Tibial nerve (tissue), 4 donors: ENCODE results near the gene PPM1G. TPM values are rescaled to one million over a fixed set of nuclear protein-coding genes. Genes with fewer than 3 reads are reported as not detected.

ENCODE experiments used
- DNase-seq, 2 donors: peaks; one replicate each; pipeline ENCODE4 v3.0.0-alpha.2; 2019; ENCODE audit warnings: low spot score in 2 of 2
- H3K27ac ChIP-seq, 4 donors: fragments of 200-600 bp; sonication (generic) in 3 of 4; one replicate each; pipeline ENCODE4 v1.5.1; 2017 to 2019; ENCODE audit warnings: mild to moderate bottlenecking in 1 of 4
- H3K27me3 ChIP-seq, 2 donors: fragments of 200-600 bp; sonication (generic) in 1 of 2; one replicate each; pipeline versions ENCODE4 v1.5.1 to v1.6.0; 2017 to 2019
- H3K36me3 ChIP-seq, 3 donors: fragments of 200-600 bp; sonication (generic); one replicate each; pipeline ENCODE4 v1.5.1; 2018 to 2019
- H3K4me1 ChIP-seq, 4 donors: fragments of 200-600 bp; sonication (generic) in 3 of 4; one replicate each; pipeline ENCODE4 v1.5.1; 2017 to 2019
- H3K4me3 ChIP-seq, 4 donors: fragments of 200-600 bp; sonication (generic) in 3 of 4; one replicate each; pipeline ENCODE4 v1.5.1; 2017 to 2019; ENCODE audit warnings: mild to moderate bottlenecking in 1 of 4, moderate library complexity in 1 of 4
- H3K9me3 ChIP-seq, 4 donors: fragments of 200-600 bp; sonication (generic) in 3 of 4; one replicate each; pipeline ENCODE4 v1.5.1; 2017 to 2019
- EP300 ChIP-seq, 2 donors: sonication (generic); formaldehyde crosslinking; IDR thresholded peaks; one replicate each; pipeline ENCODE4 v1.6.1; 2017; ENCODE audit warnings: antibody characterized with exemption in 2 of 2, mild to moderate bottlenecking in 1 of 2
- POLR2A ChIP-seq, 2 donors: fragments of 450-650 bp; IDR thresholded peaks; one replicate each; pipeline ENCODE4 v1.6.1; 2017; ENCODE audit warnings: antibody characterized with exemption in 2 of 2, mild to moderate bottlenecking in 2 of 2, moderate library complexity in 2 of 2
- WGBS, 2 donors: methylation state at CpG; one replicate each; pipeline ENCODE4 v1.1.5; 2018; 5-methylcytosine and 5-hydroxymethylcytosine counted together
- total RNA-seq, 4 donors: library from RNA; depleted of rRNA; stranded (reverse); fragments of >200 nt; gene quantifications; one replicate each; pipeline ENCODE4 v1.1.0, GENCODE V29; 2016
- TF ChIP-seq, protein P1 (sequence below), 5 experiments: fragments of 200-600 bp in 3 of 5; fragments of 450-650 bp in 2 of 5; sonication (generic) in 3 of 5; IDR thresholded peaks; one replicate each; pipeline ENCODE4 v1.5.1; 2016 to 2019; ENCODE audit warnings: antibody characterized with exemption in 5 of 5, mild to moderate bottlenecking in 3 of 5, moderate library complexity in 2 of 5

Gene PPM1G
- total RNA-seq, 4 donors from 2014 or later = 33.7 to 53.6 (median 47.9) TPM

DNA sequence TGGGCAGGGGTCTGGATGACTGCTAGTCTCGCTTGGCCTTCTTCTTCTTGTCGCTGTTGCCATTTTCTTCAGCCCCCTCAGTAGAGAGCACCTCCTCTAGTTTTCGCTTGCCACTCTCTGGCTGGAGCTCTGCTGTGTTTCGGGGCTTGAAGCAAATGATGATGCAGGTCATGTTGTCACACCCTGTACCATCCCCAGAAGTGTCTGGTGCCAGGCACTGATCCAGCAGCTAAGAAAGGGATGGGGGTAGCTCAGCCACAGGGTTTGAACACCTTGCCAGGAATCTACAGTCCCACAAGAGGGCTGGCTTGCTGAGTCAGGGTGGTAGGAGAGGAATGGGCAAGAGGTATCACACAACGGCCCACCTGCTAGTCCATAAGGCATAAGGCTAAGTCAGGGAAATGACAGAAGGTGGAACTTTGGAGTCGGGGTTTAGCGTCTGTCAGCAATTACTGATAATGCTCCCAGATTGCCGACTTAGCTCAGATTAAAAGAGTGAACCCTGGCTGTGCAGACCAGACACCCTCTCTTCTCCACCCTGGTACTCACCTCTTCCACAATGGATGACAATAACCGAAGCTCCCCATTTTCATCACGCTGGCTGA is 27.7 kb downstream of the PPM1G start:
- TF ChIP-seq, protein P1, sequence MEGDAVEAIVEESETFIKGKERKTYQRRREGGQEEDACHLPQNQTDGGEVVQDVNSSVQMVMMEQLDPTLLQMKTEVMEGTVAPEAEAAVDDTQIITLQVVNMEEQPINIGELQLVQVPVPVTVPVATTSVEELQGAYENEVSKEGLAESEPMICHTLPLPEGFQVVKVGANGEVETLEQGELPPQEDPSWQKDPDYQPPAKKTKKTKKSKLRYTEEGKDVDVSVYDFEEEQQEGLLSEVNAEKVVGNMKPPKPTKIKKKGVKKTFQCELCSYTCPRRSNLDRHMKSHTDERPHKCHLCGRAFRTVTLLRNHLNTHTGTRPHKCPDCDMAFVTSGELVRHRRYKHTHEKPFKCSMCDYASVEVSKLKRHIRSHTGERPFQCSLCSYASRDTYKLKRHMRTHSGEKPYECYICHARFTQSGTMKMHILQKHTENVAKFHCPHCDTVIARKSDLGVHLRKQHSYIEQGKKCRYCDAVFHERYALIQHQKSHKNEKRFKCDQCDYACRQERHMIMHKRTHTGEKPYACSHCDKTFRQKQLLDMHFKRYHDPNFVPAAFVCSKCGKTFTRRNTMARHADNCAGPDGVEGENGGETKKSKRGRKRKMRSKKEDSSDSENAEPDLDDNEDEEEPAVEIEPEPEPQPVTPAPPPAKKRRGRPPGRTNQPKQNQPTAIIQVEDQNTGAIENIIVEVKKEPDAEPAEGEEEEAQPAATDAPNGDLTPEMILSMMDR (IDR thresholded peaks at IDR 0.05) = no peak
- TF ChIP-seq POLR2A (IDR thresholded peaks at IDR 0.05) (no peak), EP300 (IDR thresholded peaks at IDR 0.05) (no peak)
- no peaks in the 10 kb centered on the region for H3K9me3 ChIP-seq
- DNase-seq = no peak
- 92% methylated on average over 10 of the region's 10 CpGs for WGBS, 2 donors
- H3K4me3 ChIP-seq = no peak overlapping the region
- peaks cover 0 to 70% (median 20%) of the 10 kb centered on the region in 3 donors for H3K36me3 ChIP-seq
- H3K4me1 ChIP-seq = peaks cover 0 to 34% (median 15%) of the 10 kb centered on the region in 4 donors
- no peaks in the 10 kb centered on the region for H3K27me3 ChIP-seq
- peak overlapping the region; percentile 68 to 93 (median 84) for H3K27ac ChIP-seq

DNA sequence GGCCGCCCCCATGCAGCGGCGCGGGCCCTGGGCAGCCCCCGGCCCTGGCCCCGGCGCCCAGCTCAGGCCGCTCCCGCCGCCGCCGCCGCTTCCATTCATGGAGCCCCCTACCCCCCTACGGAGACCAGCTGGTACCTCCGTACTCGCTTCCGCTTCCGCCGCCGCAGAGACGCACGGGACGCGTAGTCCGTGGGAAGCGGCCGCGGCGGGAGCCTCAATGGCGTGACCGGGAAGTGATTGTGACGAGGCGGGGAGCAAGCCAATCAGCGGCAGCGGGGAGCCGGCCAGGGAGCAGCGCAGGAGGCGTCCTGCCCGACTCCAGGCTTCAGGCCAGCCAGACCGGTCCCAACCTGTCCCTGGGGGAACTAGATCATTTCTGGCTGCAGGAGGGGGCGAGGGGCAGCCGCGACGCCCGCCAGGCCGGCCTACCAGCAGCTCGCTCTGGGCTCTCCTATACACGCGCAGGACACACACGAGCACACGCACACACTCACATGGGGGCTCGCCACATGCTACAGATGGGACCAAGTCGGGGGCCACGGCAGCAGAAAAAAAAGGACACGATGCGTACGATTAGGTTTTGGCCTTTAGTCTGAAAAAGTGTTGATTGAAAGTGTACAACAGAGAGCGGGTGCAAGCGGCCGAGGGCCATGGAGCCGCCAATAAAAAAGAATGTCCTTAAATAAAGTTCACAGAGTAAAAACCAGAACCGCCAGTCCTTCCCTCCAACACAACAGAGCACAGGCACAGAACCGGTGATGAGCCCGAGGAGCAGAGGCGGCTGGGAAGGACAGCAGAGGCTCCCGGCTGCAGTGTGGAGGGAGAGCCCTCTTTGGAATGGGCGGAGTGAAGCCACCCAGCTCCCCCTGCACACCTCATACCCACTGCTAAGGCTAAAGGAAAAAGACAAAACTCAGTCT is 28.5 kb downstream of the PPM1G start, which contains the start of gene ZNF513:
TSS of gene ZNF513 (minus strand) at position 109 of the 920 bp plus-strand sequence. CDS start 208 bp downstream, outside the sequence.
- Histone ChIP-seq H3K36me3 (peaks cover 0 to 70% (median 28%) of the 10 kb centered on the region in 3 donors), H3K27me3 (no peaks in the 10 kb centered on the region), H3K9me3 (no peaks in the 10 kb centered on the region), H3K4me3 (peak within 1 kb of the TSS; percentile 43 to 79 (median 69)), H3K4me1 (peaks cover 0 to 36% (median 15%) of the 10 kb centered on the region in 4 donors), H3K27ac (peak within 1 kb of the TSS; percentile 68 to 93 (median 84))
- TF ChIP-seq EP300 (IDR thresholded peaks at IDR 0.05) (peak; percentile 67 to 91), POLR2A (IDR thresholded peaks at IDR 0.05) (peak; percentile 43 to 50)
- TF ChIP-seq, protein P1 (IDR thresholded peaks at IDR 0.05) = peak in 1 of 5 experiments; percentile 19
- WGBS, 2 donors = 18 to 29% methylated on average over 37 to 49 of the region's 67 CpGs
- peak; percentile 91 to 93 for DNase-seq

DNA sequence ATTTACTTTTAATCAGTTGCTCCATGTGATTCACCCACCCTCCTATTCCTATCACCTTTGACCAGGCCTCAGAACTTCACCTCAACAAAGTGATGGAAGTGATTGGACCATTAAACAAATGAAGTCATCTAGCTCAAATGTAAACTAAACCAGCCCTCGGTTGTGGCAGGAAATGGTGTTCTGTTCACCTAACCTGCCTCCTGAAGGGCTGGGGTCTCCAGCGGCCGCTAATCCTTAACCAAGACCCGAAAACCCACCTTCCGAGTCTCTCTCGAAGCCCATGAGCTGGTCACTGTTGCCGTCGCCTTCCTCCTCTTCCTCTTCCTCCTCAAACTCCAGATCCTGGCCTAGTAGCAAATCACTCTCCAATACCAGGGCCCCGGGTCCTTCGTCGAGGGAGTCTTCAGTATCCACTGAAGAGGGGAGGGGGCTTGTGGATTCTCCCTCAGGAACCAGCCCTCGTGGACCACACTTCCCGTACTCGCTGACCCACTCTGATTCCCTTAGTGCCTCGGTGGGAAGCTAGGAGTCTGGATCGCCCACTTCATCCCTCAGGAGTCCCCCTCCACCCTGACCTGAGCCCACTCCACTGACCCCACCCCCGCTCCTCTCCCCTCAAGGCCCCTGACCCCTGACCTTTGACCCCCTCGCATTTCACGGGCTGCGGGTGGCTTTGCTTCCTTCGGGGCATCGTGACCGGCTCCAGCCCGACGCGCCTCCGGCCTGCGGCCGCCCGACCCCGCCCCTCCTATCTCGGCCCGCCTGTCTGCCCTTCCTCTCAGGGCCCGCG is 29.4 kb downstream of the PPM1G start:
- TF ChIP-seq, protein P1 (IDR thresholded peaks at IDR 0.05) = no peak
- TF ChIP-seq POLR2A (IDR thresholded peaks at IDR 0.05) (no peak), EP300 (IDR thresholded peaks at IDR 0.05) (no peak)
- WGBS, 2 donors = 2 to 3% methylated on average over 21 to 32 of the region's 35 CpGs
- peak overlapping the region; percentile 43 to 79 (median 69) for H3K4me3 ChIP-seq
- DNase-seq = peak; percentile 47 to 67
- peaks cover 0 to 70% (median 36%) of the 10 kb centered on the region in 3 donors for H3K36me3 ChIP-seq
- no peaks in the 10 kb centered on the region for H3K9me3 ChIP-seq
- H3K27me3 ChIP-seq = no peaks in the 10 kb centered on the region
- H3K27ac ChIP-seq = peak overlapping the region; percentile 68 to 93 (median 84)
- H3K4me1 ChIP-seq = peaks cover 0 to 36% (median 15%) of the 10 kb centered on the region in 4 donors

DNA sequence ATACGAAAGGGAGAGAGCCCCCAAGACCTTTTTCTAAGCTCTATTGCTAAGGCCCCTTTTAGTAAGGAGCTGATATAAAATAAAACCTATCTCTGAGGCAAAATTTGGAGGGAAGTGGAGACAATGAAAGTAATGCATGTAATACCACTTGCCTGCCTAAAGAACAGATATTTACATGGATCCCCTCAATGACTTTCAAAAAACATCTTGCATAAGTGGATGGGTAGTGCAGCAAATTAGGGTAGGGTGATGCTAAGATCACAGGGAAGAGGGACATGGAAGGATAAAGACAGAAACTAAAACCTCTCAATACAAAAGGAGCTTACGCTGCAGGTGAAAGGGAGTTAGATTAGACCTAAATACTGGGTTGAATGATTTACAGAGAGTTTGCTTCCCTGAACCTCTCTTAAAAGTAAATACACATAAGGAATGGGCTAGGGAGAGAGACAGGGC is 30.0 kb downstream of the PPM1G start:
- Histone ChIP-seq H3K4me1 (peaks cover 0 to 36% (median 15%) of the 10 kb centered on the region in 4 donors), H3K9me3 (no peaks in the 10 kb centered on the region), H3K4me3 (peak overlapping the region; percentile 43 to 79 (median 69)), H3K36me3 (peaks cover 0 to 70% (median 38%) of the 10 kb centered on the region in 3 donors), H3K27ac (peak overlapping the region in 3 of 4 donors; percentile 80 to 93 (median 87)), H3K27me3 (no peaks in the 10 kb centered on the region)
- DNase-seq = no peak
- WGBS, 2 donors = 76% methylated on average over 2 of the region's 2 CpGs
- TF ChIP-seq EP300 (IDR thresholded peaks at IDR 0.05) (no peak), POLR2A (IDR thresholded peaks at IDR 0.05) (no peak)
- TF ChIP-seq, protein P1 (IDR thresholded peaks at IDR 0.05) = no peak
